H1 (cell line): ENCODE data around the gene C3orf20. TPM values are rescaled to one million over a fixed set of nuclear protein-coding genes. Genes with fewer than 3 reads are reported as not detected.

Experiments
- CTCF ChIA-PET: fragments of 300-600 bp; sonication (Branson Sonifier 250); formaldehyde crosslinking; loops from one replicate; lab custom pipeline; 2021; ENCODE audit not compliant: partially characterized antibody; lab: Charles Lee
- POLR2A ChIA-PET: fragments of 300-600 bp; sonication (Branson Sonifier 250); formaldehyde crosslinking; loops from one replicate; lab custom pipeline; 2021; ENCODE audit warnings: inconsistent platforms; ENCODE audit not compliant: partially characterized antibody; lab: Charles Lee
- DNase-seq, 2 experiments: peaks; one replicate each; pipeline versions ENCODE4 v3.0.0 to v3.0.0-alpha.2; 2010 to 2022; ENCODE audit warnings: low spot score in 2 of 2, low read depth in 1 of 2, mixed read lengths in 1 of 2
- FAIRE-seq: peaks from 2 replicates; lab custom pipeline; 2011; peaks lifted over from hg19 to GRCh38; lab: Jason Lieb, UNC
- H2AFZ ChIP-seq: 2 replicates; pipeline ENCODE4 v1.8.1; 2012; ENCODE audit warnings: low read length, inconsistent platforms
- H2AK5ac ChIP-seq: 2 replicates; pipeline ENCODE4 v1.6.1; 2013; ENCODE audit warnings: low read depth, low read length
- H2BK120ac ChIP-seq: replicated peaks from 2 replicates; pipeline ENCODE3; 2013; ENCODE audit warnings: low read depth, low read length, inconsistent platforms
- H2BK12ac ChIP-seq: 2 replicates; pipeline ENCODE4 v1.6.1; 2013; ENCODE audit warnings: low read depth, low read length
- H2BK15ac ChIP-seq: 2 replicates; pipeline ENCODE4 v1.6.1; 2013; ENCODE audit warnings: low read length
- H2BK20ac ChIP-seq: 2 replicates; pipeline ENCODE4 v1.6.1; 2013; ENCODE audit warnings: low read length
- H2BK5ac ChIP-seq: 2 replicates; pipeline ENCODE4 v1.6.1; 2013; ENCODE audit warnings: low read depth, low read length
- H3K14ac ChIP-seq: 2 replicates; pipeline ENCODE4 v1.6.1; 2013; ENCODE audit warnings: inconsistent platforms; ENCODE audit not compliant: insufficient read length
- H3K18ac ChIP-seq: 2 replicates; pipeline ENCODE4 v1.6.1; 2013; ENCODE audit warnings: low read length; ENCODE audit errors: extremely low read depth
- H3K23ac ChIP-seq: 2 replicates; pipeline ENCODE4 v1.6.1; 2013; ENCODE audit warnings: inconsistent platforms; ENCODE audit not compliant: insufficient read length
- H3K23me2 ChIP-seq: 2 replicates; pipeline ENCODE4 v1.6.1; 2013; ENCODE audit warnings: low read depth, low read length
- H3K27ac ChIP-seq: 2 replicates; pipeline ENCODE4 v1.6.1; 2011; ENCODE audit warnings: low read depth, low read length, inconsistent platforms
- H3K27me3 ChIP-seq, 4 experiments: replicated peaks in 1 of 4; 1 replicate in 1 of 4; 2 replicates in 3 of 4; pipeline versions ENCODE4 v1.6.1 to v1.8.1; 2011 to 2013; ENCODE audit warnings: low read length in 3 of 4, mild to moderate bottlenecking in 3 of 4, inconsistent platforms in 2 of 4, mixed read lengths in 2 of 4, moderate library complexity in 1 of 4; ENCODE audit not compliant: control insufficient read depth in 3 of 4, insufficient read depth in 3 of 4; ENCODE audit errors: extremely low read depth in 1 of 4
- H3K36me3 ChIP-seq, 4 experiments: 2 replicates each; pipeline versions ENCODE4 v1.6.1 to v1.8.1; 2011 to 2013; ENCODE audit warnings: mild to moderate bottlenecking in 4 of 4, low read length in 3 of 4, moderate library complexity in 2 of 4, control low read depth in 1 of 4, inconsistent platforms in 1 of 4; ENCODE audit not compliant: insufficient read depth in 4 of 4, control insufficient read depth in 2 of 4
- H3K4ac ChIP-seq: replicated peaks from 2 replicates; pipeline ENCODE3; 2013; ENCODE audit warnings: low read length, low read depth, mixed read lengths, inconsistent platforms; ENCODE audit not compliant: insufficient read length
- H3K4me1 ChIP-seq, 4 experiments: replicated peaks in 1 of 4; 1 replicate in 1 of 4; 2 replicates in 3 of 4; pipeline versions ENCODE4 v1.6.1 to v1.8.1; 2011 to 2013; ENCODE audit warnings: low read length in 3 of 4, inconsistent platforms in 2 of 4, mixed read lengths in 1 of 4; ENCODE audit not compliant: insufficient read depth in 4 of 4, control insufficient read depth in 3 of 4
- H3K4me2 ChIP-seq, 2 experiments: 2 replicates each; pipeline versions ENCODE4 v1.6.1 to v1.8.1; 2011 to 2013; ENCODE audit warnings: low read depth in 2 of 2, low read length in 2 of 2, control low read depth in 1 of 2, inconsistent platforms in 1 of 2, mild to moderate bottlenecking in 1 of 2; ENCODE audit not compliant: insufficient read depth in 1 of 2
- H3K4me3 ChIP-seq, 4 experiments: fragments of 200-600, 300-600 bp in 1 of 4; sonication (generic), shearing (Covaris generic), sonication (Bioruptor Twin) in 1 of 4; 2 replicates each; pipeline versions ENCODE4 v1.5.1 to v1.8.1; 2011 to 2016; ENCODE audit warnings: low read length in 4 of 4, low read depth in 3 of 4, control low read depth in 2 of 4, inconsistent platforms in 2 of 4, mild to moderate bottlenecking in 2 of 4, mixed read lengths in 1 of 4, moderate library complexity in 1 of 4; ENCODE audit not compliant: insufficient read depth in 2 of 4; ENCODE audit errors: extremely low read depth in 1 of 4
- H3K56ac ChIP-seq: replicated peaks from 2 replicates; pipeline ENCODE3; 2013; ENCODE audit warnings: low read depth, mild to moderate bottlenecking, mixed read lengths, low read length, inconsistent platforms; ENCODE audit not compliant: insufficient read length
- H3K79me1 ChIP-seq: 2 replicates; pipeline ENCODE4 v1.6.1; 2013; ENCODE audit warnings: low read depth, low read length, control low read depth
- H3K79me2 ChIP-seq, 2 experiments: 2 replicates each; pipeline versions ENCODE4 v1.6.1 to v1.8.1; 2012 to 2013; ENCODE audit warnings: low read length in 2 of 2, mild to moderate bottlenecking in 2 of 2, inconsistent platforms in 1 of 2; ENCODE audit not compliant: insufficient read depth in 2 of 2, control insufficient read depth in 1 of 2
- H3K9ac ChIP-seq, 4 experiments: replicated peaks in 1 of 4; 1 replicate in 1 of 4; 2 replicates in 3 of 4; pipeline versions ENCODE4 v1.6.1 to v1.8.1; 2011 to 2013; ENCODE audit warnings: low read depth in 3 of 4, low read length in 3 of 4, control low read depth in 2 of 4, mild to moderate bottlenecking in 2 of 4, moderate library complexity in 2 of 4, inconsistent platforms in 1 of 4; ENCODE audit errors: extremely low read depth in 1 of 4
- H3K9me3 ChIP-seq, 2 experiments: 2 replicates each; pipeline versions ENCODE4 v1.6.1 to v1.8.1; 2012 to 2013; ENCODE audit warnings: mild to moderate bottlenecking in 2 of 2, moderate library complexity in 2 of 2, control low read depth in 1 of 2, inconsistent platforms in 1 of 2, low read depth in 1 of 2, low read length in 1 of 2, mixed read lengths in 1 of 2; ENCODE audit not compliant: insufficient read depth in 2 of 2
- H4K20me1 ChIP-seq, 2 experiments: replicated peaks in 1 of 2; 2 replicates each; pipeline versions ENCODE3 to v1.8.1; 2011 to 2013; ENCODE audit warnings: inconsistent platforms in 2 of 2, low read length in 2 of 2, mild to moderate bottlenecking in 1 of 2; ENCODE audit not compliant: insufficient read depth in 2 of 2, control insufficient read depth in 1 of 2
- H4K5ac ChIP-seq: 2 replicates; pipeline ENCODE4 v1.6.1; 2013; ENCODE audit warnings: low read length, low read depth, mixed read lengths, inconsistent platforms; ENCODE audit not compliant: insufficient read length
- H4K8ac ChIP-seq: 2 replicates; pipeline ENCODE4 v1.8.0; 2013; ENCODE audit warnings: mild to moderate bottlenecking, moderate library complexity, low read length, inconsistent platforms; ENCODE audit not compliant: insufficient read depth; ENCODE audit errors: extremely low read depth
- H4K91ac ChIP-seq: replicated peaks from 2 replicates; pipeline ENCODE3; 2013; ENCODE audit warnings: low read length, mixed read lengths, inconsistent platforms; ENCODE audit not compliant: insufficient read length
- CHD2 ChIP-seq: IDR thresholded peaks from 2 replicates; pipeline ENCODE4 v1.6.1; 2012; ENCODE audit warnings: low read length, improper control_type of control experiment
- CTCF ChIP-seq, 3 experiments: IDR thresholded peaks; 1 replicate in 2 of 3; 2 replicates in 1 of 3; pipeline versions ENCODE4 v1.5.1 to v1.6.1; 2011; ENCODE audit warnings: low read length in 3 of 3, mild to moderate bottlenecking in 3 of 3, inconsistent platforms in 2 of 3, low read depth in 1 of 3, moderate library complexity in 1 of 3; ENCODE audit not compliant: insufficient read depth in 1 of 3; ENCODE audit errors: control extremely low read depth in 1 of 3
- FOSL1 ChIP-seq: IDR thresholded peaks from 2 replicates; pipeline ENCODE4 v1.6.1; 2011; ENCODE audit warnings: mild to moderate bottlenecking, low read depth, low read length, moderate library complexity; ENCODE audit not compliant: insufficient read depth
- GTF2F1 ChIP-seq: IDR thresholded peaks from 2 replicates; pipeline ENCODE4 v1.6.1; 2012; ENCODE audit warnings: low read depth, low read length, improper control_type of control experiment, borderline replicate concordance
- SIN3A ChIP-seq, 2 experiments: IDR thresholded peaks in 1 of 2; conservative IDR thresholded peaks in 1 of 2; 2 replicates each; pipeline ENCODE4 v1.6.1; 2011 to 2012; ENCODE audit warnings: low read length in 2 of 2, improper control_type of control experiment in 1 of 2, low read depth in 1 of 2, mild to moderate bottlenecking in 1 of 2
- SP2 ChIP-seq: IDR thresholded peaks from 2 replicates; pipeline ENCODE4 v1.6.1; 2012; ENCODE audit warnings: mild to moderate bottlenecking, low read length, inconsistent platforms
- TBP ChIP-seq: IDR thresholded peaks from 2 replicates; pipeline ENCODE4 v1.6.1; 2011; ENCODE audit warnings: low read depth, low read length, improper control_type of control experiment
- WGBS, 2 experiments: shearing (Covaris generic) in 1 of 2; methylation state at CpG; one replicate each; pipeline versions ENCODE4 v1.1.6 to v1.1.7; 2013 to 2015; ENCODE audit warnings: low lambda C conversion rate in 2 of 2, mixed read lengths in 2 of 2, inconsistent platforms in 1 of 2, low coverage in 1 of 2, missing lambda C conversion rate in 1 of 2; ENCODE audit not compliant: insufficient replicate concordance in 2 of 2, insufficient coverage in 1 of 2, insufficient read length in 1 of 2; ENCODE audit errors: extremely low coverage in 1 of 2, missing lambda C conversion rate in 1 of 2; 5-methylcytosine and 5-hydroxymethylcytosine counted together
- polyA plus RNA-seq, 7 experiments: library from polyadenylated mRNA; depleted of rRNA in 3 of 7; stranded (reverse) in 5 of 7; unstranded in 2 of 7; fragments of >200 nt in 5 of 7; fragments of 200-250 nt in 2 of 7; gene quantifications; 1 replicate in 5 of 7; 2 replicates in 1 of 7; 4 replicates in 1 of 7; pipeline versions ENCODE4 v1.2.1 to v1.2.3, GENCODE V29; 2011 to 2013; ENCODE audit warnings: missing spikeins in 2 of 7, mixed read lengths in 2 of 7
- total RNA-seq: library from RNA; stranded (reverse); fragmentation: NEBNext Ultra II Directional; extraction: Animal tissue kit (Norgen Biotek cat#: 25700); gene quantifications from 2 replicates; pipeline ENCODE4 v1.2.1, GENCODE V29; 2021

The C3orf20 gene
- total and polyA plus RNA-seq, 2 of the 8 experiments (the other 6 are each of a cell fraction or from before 2014, with no cell fraction given): not detected

GRCh38 chr3:14787630-14788029 lies 112.7 kb downstream of the C3orf20 start:
- Histone ChIP-seq H3K4ac (no peak overlapping the region), H2BK5ac (no peak overlapping the region), H4K20me1 (no peaks in the 10 kb centered on the region), H3K27ac (no peak overlapping the region), H2AK5ac (no peak overlapping the region), H2BK120ac (no peak overlapping the region), H2BK15ac (no peak overlapping the region), H3K9me3 (no peaks in the 10 kb centered on the region), H4K91ac (no peak overlapping the region), H3K23ac (no peak overlapping the region), H3K9ac (no peak overlapping the region), H4K8ac (no peak overlapping the region; the same call in 1 of the 2 replicates), H3K56ac (no peak overlapping the region), H3K79me1 (no peaks in the 10 kb centered on the region), H4K5ac (no peak overlapping the region), H3K27me3 (0 out of 7 replicates have a peak, but pooled peaks cover 0 to 3% (median 0%) of the 10 kb centered on the region in 4 experiments), H3K36me3 (no peaks in the 10 kb centered on the region), H2BK12ac (no peak overlapping the region), H3K18ac (no peak overlapping the region), H2BK20ac (no peak overlapping the region), H3K23me2 (no peaks in the 10 kb centered on the region), H3K4me2 (no peak overlapping the region), H3K4me3 (no peak overlapping the region), H3K4me1 (peaks cover 2 to 12% (median 6%) of the 10 kb centered on the region in 4 experiments; a peak in 6 of 7 replicates), H3K14ac (no peak overlapping the region), H3K79me2 (no peaks in the 10 kb centered on the region), H2AFZ (no peak overlapping the region)
- ChIA-PET CTCF (interaction anchor here (0.7 to 12.7 kb wide), 10 partner anchors 9 to 131 kb away, joined by 3 to 308 read pairs (median 4); partner anchors contain the start of gene C3orf20), POLR2A (no interaction called here)
- FAIRE-seq (no peak), DNase-seq (no peak)
- TF ChIP-seq SP2: no peak
- TF ChIP-seq CTCF (IDR thresholded peaks at IDR 0.05; ENCODE audit: control extremely low read depth in 1 of 3, insufficient read depth in 1 of 3, low read depth in 1 of 3, low read length in 3 of 3): no peak
- TF ChIP-seq TBP: no peak
- no peak for TF ChIP-seq GTF2F1
- no peak for TF ChIP-seq SIN3A (conservative IDR thresholded peaks at IDR 0.05 in 1 of 2, IDR thresholded peaks at IDR 0.05 in 1 of 2; ENCODE audit: low read depth in 1 of 2, low read length in 2 of 2)
- no peak for TF ChIP-seq CHD2
- no peak for TF ChIP-seq FOSL1
- WGBS, 2 experiments: 72% methylated on average over 7 of the region's 7 CpGs; no CpG with 5 or more reads in 1 of the 2 experiments
